Left forelimb (tissue), 1 donor: ENCODE measurements around the gene RFESD.

Experiments used
- DNase-seq: peaks from one replicate; pipeline ENCODE4 v3.0.0-alpha.2; 2018; ENCODE audit warnings: low spot score

Gene RFESD

GRCh38 chr5:95646569-95647431 is at the start of gene RFESD:
Gene RFESD, plus strand, starts transcription at chr5:95646777. Its CDS starts 5,495 bp downstream, at chr5:95652272.
- peak; percentile 98 for DNase-seq

GRCh38 chr5:95599252-95599651 is 47.3 kb upstream of the RFESD start:
- no peak for DNase-seq

- no peak for DNase-seq
These were observed 46.0 kb upstream of the RFESD start for GRCh38 chr5:95600557-95600956.

GRCh38 chr5:95605786-95606185 is 40.8 kb upstream of the RFESD start:
- no peak for DNase-seq

- no peak for DNase-seq
These were observed 40.2 kb upstream of the RFESD start for GRCh38 chr5:95606419-95606818.

GRCh38 chr5:95609711-95610110 is 36.9 kb upstream of the RFESD start:
- no peak for DNase-seq

- DNase-seq: no peak
These were observed 36.0 kb upstream of the RFESD start for GRCh38 chr5:95610546-95610945.

- DNase-seq: no peak
These were observed 35.2 kb upstream of the RFESD start for GRCh38 chr5:95611396-95611795.

- no peak for DNase-seq
These were observed 33.1 kb upstream of the RFESD start for GRCh38 chr5:95613514-95613913.

GRCh38 chr5:95615164-95615467 is 31.5 kb upstream of the RFESD start:
- no peak for DNase-seq

GRCh38 chr5:95617057-95617456 is 29.5 kb upstream of the RFESD start:
- DNase-seq: no peak

GRCh38 chr5:95619096-95619495 is 27.5 kb upstream of the RFESD start:
- no peak for DNase-seq

GRCh38 chr5:95619514-95620029 is 27.0 kb upstream of the RFESD start:
- DNase-seq: no peak

- peak; percentile 81 for DNase-seq
These were observed 26.3 kb upstream of the RFESD start, which contains the start of gene GPR150 for GRCh38 chr5:95620030-95620869. Gene GPR150, plus strand, starts transcription at chr5:95620087. Its CDS starts 189 bp downstream, at chr5:95620276.

- DNase-seq: peak; percentile 69
These were observed 25.4 kb upstream of the RFESD start for GRCh38 chr5:95620870-95621838.

- DNase-seq: no peak
These were observed 24.5 kb upstream of the RFESD start for GRCh38 chr5:95621839-95622629.

GRCh38 chr5:95623706-95624105 is 22.9 kb upstream of the RFESD start:
- no peak for DNase-seq

- no peak for DNase-seq
These were observed 22.2 kb upstream of the RFESD start for GRCh38 chr5:95624368-95624767.

- DNase-seq: no peak
These were observed 19.9 kb upstream of the RFESD start for GRCh38 chr5:95626701-95627100.

- DNase-seq: no peak
These were observed 18.4 kb upstream of the RFESD start for GRCh38 chr5:95627971-95628810.
